GM19397 (cell line): ENCODE data around the gene ICE1.
"Not testable (repeated sequence)": the region's sequence is repeated elsewhere in the genome, so short reads cannot be mapped to it uniquely, and the experiment has no call there.

Experiments
- ATAC-seq: cut with Tn5 transposase; IDR thresholded peaks from one replicate; pipeline ENCODE4 v1.9.1; 2021; ENCODE audit warnings: mild to moderate bottlenecking, moderate library complexity; ENCODE audit not compliant: unreplicated experiment

The ICE1 gene

GRCh38 chr5:5483880-5484598 lies 61.6 kb downstream of the ICE1 start:
- no peak for ATAC-seq

GRCh38 chr5:5486122-5486521 lies 63.6 kb downstream of the ICE1 start:
- no peak for ATAC-seq

GRCh38 chr5:5487585-5488360 lies 65.3 kb downstream of the ICE1 start:
- ATAC-seq: no peak

- no peak for ATAC-seq
These were observed 68.4 kb downstream of the ICE1 start for GRCh38 chr5:5490774-5491347.

GRCh38 chr5:5492087-5492933 lies 69.8 kb downstream of the ICE1 start:
- ATAC-seq: no peak

GRCh38 chr5:5492934-5493271 lies 70.4 kb downstream of the ICE1 start:
- ATAC-seq: not testable (repeated sequence)

- ATAC-seq: peak; percentile 71
These were observed 72.3 kb downstream of the ICE1 start for GRCh38 chr5:5494489-5495402.

- peak; percentile 42 for ATAC-seq
These were observed 74.8 kb downstream of the ICE1 start for GRCh38 chr5:5497152-5497788.

DNA sequence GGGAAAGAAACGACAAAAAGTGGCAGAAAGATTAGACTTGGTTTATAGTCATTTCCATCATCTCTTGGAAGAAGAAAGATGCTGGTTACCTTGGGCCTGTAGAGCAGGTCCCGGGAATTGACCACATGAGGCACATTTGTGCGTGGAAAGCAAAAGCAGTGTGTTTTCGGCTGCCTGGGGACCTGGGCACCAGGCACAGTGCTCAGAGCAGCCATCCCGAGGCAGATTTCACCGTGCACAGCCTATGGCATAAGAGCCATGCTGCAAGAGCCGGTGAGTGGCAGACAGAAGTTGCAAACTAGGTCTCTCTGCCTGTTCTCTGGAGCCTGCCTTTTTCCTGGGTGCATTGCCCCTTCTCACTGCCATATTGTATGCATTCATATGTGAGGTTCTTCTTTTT lies 77.0 kb downstream of the ICE1 start:
- ATAC-seq: no peak

- no peak for ATAC-seq
These were observed 81.8 kb downstream of the ICE1 start for GRCh38 chr5:5504325-5504724.

DNA sequence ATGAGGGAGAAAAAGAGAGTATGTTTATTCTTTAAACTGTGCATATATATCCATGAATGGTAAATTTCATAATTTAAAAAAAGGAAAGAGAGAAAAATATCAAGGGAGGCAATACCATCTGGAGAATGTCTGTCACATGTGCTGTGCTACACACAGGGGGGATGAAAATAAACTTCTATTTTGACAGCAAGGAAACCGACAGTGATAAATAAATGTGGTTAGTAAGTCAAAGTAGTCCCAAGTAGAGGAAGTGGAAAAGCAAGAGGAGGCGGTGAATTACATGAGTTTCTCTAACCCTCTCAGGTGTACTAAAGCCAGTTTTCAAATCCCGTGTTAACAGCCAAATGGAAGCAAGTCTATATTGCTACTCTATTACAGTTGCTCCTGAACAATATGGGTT lies 83.3 kb downstream of the ICE1 start:
- no peak for ATAC-seq

DNA sequence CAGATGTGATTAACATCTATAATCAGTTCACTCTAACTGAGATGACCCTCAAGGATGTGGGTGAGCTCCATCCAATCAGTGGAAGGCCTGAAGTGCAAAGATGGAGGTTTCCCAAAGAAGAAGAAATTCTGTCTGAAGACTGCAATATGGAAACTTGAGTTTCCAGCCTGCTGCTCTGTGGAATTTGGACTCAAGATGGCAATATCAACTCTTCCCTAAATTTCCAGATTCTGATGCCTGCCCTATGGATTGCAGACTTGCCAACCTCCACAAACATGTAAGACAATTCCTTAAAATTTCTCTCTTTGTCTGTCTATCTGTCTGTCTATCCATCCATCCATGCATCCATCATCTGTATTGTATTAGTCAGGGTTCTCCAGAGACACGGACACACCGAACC lies 85.9 kb downstream of the ICE1 start:
- ATAC-seq: no peak

- no peak for ATAC-seq
These were observed 89.5 kb downstream of the ICE1 start for GRCh38 chr5:5511904-5512416.

- ATAC-seq: no peak
These were observed 90.1 kb downstream of the ICE1 start for GRCh38 chr5:5512543-5512942.

GRCh38 chr5:5520622-5521021 lies 98.1 kb downstream of the ICE1 start:
- ATAC-seq: not testable (repeated sequence)

- no peak for ATAC-seq
These were observed 98.6 kb downstream of the ICE1 start for GRCh38 chr5:5521029-5521428.

DNA sequence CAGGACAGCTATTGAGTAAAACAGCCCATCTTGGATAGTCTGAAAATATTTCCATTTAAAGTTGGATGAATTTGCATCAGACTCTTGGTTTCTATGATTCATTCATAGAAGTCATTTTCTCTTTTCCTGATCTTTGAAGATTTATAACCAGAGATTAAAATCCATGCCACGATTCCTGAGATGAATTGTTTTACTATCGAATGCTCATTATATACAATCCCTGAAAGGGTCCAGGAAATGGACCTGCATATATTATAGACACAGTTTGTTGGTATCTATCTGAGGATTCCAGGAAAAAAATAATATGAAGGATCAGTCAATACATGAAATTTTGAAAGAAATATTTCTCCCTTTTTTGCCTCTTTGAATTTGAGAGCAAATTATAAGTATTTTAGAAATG lies 99.0 kb downstream of the ICE1 start:
- ATAC-seq: no peak

DNA sequence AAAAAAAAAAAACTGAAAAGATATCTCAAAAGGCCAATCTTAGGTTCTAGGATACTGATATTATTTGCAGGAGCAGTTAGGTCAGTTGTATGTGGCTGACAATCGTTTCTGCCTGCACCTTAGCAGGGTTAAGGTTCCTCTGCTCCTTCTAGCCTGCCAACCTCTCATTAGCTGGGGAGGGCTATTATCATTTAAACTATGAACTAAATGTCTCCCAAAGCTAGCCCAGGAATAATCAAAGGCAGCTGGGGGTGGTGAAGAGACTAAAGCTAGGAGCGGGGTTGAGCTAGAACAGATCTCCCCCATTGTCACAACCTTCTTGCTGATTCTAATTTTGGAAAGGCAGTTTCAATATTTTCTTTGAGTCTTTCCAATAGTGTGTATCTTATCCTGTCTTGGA lies 99.9 kb downstream of the ICE1 start:
- no peak for ATAC-seq

GRCh38 chr5:5523066-5523505 lies 100.6 kb downstream of the ICE1 start:
- ATAC-seq: peak; percentile 75
